GM21528 (cell line): Measurements from ENCODE around the gene PPM1E.
"Not testable (repeated sequence)": the region's sequence is repeated elsewhere in the genome, so short reads cannot be mapped to it uniquely, and the experiment has no call there.

Source experiments
- ATAC-seq: cut with Tn5 transposase; IDR thresholded peaks from one replicate; pipeline ENCODE4 v1.9.1; 2021; ENCODE audit warnings: mild to moderate bottlenecking, moderate library complexity; ENCODE audit not compliant: unreplicated experiment, low FRiP score

PPM1E gene

DNA sequence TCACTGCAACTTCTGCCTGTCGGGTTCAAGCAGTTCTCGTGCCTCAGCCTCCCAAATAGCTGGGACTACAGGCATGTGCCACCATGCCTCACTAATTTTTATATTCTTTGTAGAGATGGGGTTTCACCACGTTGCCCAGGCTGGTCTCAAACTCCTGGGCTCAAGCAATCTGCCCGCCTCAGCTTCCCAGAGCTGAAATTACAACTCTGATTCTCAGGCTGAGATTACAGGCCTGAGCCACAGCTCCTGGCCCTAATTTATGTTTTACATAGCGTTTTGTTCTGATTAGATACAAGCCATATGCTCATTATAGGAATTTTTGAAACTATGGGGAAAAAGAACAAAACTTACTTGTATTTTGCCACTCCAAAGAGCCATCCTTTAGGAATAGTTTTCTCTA is 22.8 kb downstream of the PPM1E start:
- ATAC-seq: not testable (repeated sequence)

DNA sequence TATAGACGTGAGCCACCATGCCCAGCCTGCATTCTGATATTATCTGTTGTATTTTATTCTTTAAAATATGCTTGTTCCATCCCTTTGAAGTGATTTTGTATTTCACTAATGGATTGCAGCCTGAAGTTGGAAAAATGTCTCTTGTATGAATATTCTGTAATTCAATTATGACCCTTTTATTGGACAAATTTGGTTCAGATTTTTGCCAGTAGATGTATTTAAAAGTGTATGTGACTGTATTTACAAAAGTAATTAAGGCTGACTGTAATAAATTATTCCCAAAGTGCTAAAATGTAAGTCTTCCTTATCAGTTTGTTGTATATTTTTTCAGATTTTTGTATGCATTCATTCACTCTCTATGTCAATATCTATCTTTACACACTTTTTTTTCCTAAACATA is 23.8 kb downstream of the PPM1E start:
- ATAC-seq: no peak

DNA sequence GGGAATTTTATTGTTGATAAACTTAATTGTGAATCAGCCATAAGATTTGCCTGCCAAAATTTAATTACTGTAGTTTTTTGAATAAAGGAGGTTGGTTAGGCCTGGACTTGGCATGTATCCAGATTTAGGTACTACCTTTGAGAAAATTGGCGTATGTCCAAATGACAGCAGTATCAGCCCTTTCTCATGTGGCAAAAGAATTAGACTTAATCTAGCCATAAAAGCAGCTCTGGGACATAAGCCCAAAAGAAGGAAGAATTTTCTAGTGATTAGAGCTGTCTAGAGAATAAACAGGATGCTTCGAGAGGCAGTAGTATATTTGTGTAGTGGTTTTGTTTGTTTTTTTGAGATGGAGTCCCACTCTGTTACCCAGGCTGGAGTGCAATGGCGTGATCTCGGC is 27.7 kb downstream of the PPM1E start:
- no peak for ATAC-seq

DNA sequence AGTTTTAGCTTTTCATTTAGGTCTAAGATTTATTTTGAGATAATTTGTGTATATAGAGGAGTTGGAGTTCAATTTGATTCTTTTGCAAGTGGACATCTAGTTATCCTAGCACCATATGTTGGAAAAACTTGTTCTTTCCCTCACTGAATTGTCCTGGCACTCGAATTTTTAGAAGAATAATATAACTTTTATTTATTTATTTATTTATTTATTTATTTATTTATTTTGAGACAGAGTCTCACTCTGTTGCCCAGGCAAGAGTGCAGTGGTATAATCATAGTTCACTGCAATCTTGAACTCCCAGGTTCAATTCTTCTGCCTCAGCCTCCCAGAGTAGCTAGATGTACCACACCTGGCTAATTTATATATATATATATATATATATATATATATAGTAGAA is 29.4 kb downstream of the PPM1E start:
- ATAC-seq: no peak

DNA sequence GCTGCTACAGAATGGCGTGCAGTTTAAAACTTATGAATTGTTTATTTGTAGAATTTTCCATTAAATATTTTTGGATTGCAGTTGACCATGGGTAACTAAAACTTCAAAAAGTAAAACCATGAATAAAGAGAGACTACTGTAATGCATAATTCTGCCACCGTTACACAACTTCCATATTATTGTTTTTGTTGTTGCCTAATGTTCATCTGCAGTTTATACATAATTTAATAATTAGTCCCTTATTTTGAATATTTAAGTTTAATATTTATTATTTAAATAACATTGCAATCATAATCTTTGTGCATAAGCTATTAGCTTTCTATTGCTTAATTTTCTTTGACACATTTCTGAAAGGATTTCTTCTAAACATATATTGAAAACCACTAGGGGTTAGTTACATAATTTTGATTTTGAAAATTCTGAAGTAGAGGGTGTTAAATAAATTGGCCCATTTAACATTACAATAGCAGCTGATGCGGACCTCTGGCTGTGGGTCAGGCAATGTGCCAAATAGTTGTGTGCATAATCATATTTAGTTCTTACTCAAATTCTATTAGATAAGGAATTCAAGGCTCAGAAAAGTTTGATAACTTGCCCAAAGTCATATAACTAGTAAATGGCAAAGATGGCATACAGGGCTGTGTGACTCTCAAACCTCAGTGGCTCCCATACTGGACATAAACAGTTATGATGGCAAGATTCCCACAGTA is 31.1 kb downstream of the PPM1E start:
- no peak for ATAC-seq

DNA sequence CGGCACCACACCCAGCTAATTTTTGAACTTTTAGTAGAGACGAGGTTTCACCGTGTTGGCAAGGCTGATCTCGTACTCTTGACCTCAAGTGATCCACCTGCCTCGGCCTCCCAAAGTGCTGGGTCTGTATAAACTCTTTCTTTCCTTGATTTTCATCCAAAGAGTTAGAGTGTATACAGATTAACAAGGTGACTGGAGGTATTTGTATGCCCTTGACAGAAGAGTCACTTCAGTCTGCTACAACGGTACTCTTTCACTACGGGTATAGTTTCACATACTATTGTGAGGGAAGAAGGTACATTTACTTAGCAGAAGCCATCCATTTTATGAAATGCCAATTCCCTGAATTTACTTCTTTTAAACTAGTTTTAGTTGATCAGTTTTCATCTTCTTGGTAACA is 32.5 kb downstream of the PPM1E start:
- ATAC-seq: no peak

DNA sequence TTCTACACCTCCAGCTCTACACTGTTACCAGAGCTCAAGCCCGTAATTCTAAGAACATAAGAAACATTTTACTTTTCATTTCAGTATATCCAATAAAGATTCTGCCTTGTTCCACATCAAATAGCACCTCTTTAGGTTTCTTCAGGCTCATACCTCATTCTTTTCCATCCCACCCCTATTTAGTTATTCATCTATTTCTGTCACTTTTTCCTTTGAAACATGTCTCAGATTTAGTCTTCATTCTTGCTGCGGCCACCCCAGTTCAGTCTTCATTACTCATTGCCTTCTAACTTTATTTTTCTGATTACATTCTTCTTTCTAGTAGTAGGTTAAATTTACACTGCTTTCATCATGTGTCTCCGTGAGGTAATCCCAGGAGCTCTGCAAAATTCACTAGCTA is 33.5 kb downstream of the PPM1E start:
- ATAC-seq: no peak

DNA sequence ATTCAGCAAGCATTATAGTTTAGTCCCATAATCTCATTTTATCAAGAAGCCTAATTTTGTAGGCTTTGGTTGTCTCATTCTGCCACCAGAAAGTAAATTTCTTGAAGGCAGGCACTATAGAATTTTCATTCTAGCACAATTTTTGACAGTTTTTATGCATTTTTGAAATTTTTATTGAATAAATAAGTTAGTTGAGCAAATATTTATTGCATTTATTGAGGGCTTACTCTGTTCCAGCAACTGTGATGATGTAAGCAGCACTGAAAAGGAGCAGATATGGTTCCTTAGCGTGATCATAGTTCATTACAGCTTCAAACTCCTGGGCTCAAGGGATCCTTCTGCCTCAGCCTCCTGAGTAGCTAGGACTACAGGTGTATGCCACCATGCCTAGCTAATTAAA is 34.2 kb downstream of the PPM1E start:
- no peak for ATAC-seq

DNA sequence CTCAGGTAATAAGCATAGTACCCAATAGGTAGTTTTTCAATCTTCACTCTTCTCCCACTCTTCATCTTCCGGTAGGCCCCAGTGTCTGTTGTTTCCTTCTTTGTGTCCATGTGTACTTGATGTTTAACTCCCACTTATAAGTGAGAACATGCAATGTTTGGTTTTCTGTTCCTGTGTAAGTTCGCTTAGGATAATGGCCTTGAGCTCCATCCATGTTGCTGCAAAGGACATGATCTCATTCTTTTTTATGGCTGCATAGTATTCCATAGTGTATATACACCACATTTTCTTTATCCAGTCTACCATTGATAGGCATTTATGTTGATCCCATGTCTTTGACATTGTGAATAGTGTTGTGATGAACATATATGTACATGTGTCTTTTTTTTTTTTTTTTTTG is 38.9 kb downstream of the PPM1E start:
- ATAC-seq: not testable (repeated sequence)

DNA sequence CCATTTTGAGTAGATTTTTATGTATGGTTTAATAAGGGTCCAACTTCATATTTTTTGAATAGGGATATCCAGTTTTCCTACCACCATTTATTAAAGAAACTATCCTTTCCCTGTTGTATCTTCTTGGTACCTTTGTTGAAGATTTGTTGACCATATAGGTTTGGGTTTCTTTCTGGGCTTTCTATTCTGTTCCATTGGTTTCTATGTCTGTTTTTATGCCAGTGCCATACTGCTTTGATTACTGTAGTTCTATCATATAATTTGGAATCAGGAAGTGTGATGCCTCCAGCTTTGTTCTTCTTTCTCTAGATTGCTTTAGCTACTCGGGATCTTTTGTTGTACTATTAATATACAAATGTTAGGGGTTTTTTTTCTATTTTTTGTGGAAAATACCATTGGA is 46.5 kb downstream of the PPM1E start:
- no peak for ATAC-seq

DNA sequence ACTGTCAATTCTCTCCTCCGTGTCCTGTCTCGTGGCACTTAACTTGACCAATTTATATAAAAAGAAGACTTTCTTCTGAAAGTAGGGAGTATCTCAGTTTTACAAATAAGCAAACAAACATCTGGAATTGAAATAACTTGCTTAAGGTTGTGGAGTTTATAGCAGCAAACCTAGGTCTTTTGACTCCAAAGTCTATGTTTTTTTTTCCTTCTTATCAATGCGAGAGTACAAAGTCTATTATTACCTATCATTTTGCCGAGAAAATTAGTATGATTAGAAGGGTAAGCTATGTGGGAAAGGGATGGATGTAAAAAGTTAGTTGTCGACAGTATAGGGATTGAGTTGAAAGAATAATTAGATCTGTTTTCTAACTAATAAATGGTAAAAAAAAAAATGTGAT is 50.4 kb downstream of the PPM1E start:
- no peak for ATAC-seq

DNA sequence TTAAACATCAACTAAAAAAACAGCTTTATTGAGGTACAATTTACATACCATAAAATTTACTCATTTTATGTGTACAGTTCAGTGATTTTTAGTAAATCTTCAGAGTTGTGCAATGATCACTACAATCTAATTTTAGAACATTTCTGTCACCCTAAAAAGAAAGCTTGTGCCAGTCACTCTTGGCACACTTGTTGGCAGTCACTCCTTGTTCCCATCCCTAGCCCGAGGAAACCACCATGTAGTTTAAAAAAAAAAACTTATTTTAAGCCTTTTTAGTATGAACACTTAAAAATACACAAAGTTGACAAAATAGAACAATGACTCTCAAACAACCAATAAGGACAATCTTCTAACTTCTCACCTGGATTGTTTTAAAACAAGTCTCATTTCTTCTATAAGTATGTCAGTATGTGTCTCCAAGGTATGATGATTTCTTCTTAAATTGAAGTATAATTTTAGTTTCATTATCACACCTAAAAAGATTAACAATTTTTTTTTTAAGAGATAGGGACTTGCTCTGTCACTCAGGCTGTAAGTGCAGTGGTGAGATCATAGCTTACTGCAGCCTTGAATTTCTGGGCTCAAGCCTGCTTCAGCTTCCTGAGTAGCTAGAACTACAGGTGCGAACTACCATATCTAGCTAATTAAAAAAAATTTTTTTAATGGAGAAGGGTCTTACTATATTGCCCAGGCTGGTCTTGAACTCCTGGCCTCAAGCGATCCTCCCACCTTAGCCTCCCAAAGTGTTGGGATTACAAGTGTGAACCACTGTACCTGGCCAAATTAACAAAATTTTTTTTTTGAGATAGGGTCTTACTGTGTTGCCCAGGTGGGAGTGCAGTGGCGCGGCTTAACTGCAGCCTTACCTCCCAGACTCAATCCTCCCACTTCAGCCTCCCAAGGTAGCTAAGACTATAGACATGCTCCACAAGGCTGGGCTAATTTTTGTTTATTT is 53.2 kb downstream of the PPM1E start:
- ATAC-seq: no peak

DNA sequence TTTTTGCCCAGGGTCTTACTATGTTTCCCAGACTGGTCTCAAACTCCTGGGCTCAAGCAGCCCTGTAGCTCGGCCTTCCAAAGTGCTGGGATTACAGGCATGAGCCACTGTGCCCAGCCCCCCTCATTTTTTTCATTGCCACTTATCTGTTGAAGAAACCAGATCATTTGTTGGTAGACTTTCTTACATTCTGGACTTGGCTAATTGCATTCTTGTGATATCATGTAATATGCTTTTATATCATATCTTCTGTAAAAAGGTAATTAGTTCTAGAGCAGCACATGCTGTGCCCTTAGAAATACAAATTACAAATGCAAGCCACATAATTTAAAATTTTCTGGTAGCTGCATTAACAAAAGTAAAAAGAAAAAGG is 53.9 kb downstream of the PPM1E start:
- no peak for ATAC-seq

DNA sequence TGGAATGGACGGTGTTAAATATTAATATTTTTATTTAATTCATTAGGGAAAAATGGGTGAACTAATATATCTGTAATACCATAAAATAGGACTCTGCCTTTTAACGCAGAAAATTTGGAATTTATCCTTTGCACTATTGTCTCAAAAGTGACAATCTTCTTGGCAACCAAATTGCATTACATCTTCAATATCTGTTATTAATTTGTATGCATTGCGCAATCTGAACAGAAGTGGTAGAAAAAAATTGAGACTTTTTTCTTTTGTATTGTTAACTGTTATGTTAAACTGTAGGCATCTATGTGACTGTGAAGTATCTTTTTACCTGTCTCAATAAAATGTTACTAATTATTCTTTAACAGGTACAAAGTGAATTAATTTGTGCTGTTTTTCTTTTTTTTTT is 55.6 kb downstream of the PPM1E start:
- ATAC-seq: no peak

DNA sequence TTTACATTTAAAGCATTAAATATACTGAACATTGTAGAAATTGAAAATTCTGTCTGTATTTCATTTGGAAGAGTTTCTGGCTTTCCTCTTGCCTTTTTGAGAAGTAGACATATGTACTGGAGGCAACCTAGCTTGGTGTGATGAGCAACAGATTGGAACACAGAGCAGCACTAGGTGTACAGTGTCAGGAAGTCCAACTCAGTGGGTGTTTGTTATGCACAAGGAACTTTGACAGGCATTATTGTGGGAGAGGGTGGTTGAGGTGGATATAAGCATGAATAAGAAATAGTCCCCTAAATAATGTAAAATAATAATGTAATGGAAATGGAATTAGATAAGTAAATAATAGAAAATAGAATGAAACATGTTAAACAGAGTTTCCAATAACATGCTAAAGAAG is 58.1 kb downstream of the PPM1E start:
- no peak for ATAC-seq

DNA sequence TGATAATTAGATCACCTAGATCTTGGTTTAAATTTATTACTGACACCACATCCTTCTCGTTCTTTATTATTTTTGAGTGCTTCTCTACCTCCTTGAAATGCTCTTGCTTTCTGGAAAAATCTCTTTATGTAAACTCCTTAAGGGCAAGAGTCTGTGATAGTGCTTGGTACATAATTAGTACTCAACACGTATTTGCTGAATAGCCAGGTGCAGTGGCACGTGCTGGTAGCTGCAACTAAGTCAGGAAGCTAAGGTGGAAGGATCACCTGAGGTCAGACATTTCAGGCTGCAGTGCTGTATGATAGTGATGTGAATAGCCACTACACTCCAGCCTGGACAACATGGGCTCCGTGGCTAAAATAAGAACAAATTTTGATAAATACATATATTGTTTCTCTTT is 63.0 kb downstream of the PPM1E start:
- no peak for ATAC-seq

DNA sequence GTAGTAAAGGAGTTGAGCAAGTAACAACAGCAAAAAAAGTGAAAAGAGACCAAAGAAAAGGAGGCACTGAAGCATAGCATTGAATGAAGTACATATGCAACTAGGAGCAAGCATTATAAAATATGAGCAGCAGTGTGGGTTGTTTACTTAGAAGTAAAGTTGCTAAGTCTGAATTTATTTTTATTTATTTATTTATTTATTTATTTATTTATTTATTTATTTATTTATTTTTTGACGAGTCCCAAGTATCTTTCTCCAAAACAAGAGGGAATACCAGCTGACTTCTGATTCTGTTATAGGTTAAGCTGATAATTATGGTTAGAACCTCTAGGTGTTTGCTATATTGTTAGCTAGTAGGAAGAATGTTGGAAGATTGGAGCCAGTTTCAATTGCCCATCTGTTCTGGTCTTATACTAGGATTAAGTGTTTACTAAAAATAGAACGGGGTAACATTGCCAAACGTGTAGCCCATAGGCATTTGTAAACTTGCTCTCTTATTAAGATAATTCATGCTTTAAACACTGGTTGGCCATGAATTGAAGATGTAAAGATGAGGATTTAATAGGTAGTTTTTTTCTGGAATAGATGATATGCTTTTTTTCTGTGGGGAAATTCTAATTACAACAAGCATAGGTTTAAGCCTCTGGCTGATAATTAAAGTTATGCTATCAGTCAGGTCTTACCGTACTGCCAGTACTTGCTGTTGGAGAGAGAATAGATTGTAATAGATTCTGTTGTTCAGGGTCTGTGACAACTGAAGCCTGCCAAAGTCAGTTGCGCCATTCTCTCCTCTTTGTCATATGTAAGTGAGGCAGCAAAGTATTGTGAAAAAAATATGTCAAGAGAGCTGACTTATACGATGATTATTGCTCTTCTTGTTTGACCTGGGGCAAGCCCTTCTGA is 66.7 kb downstream of the PPM1E start:
- ATAC-seq: no peak

DNA sequence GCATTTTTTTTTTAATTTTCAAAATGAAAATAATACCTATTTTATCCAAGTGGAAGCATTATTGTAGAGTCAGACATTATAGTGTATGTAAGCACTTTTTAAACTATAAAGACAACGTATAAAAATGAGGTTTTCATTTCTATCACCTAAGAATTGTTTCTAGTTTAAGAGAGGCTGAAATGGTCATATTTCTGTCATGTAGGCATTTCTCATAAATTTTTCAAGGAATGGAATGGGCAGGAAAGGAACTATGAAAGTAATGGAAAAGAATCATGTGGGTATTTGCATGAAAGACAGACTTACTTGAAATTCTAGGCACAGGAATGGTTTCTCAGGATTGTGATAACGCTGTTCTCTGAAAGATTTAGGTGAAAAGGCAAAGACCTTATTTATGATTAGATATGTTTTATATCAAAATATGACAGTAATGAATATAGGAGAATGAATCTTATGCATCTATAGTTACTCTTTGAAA is 67.4 kb downstream of the PPM1E start:
- no peak for ATAC-seq

DNA sequence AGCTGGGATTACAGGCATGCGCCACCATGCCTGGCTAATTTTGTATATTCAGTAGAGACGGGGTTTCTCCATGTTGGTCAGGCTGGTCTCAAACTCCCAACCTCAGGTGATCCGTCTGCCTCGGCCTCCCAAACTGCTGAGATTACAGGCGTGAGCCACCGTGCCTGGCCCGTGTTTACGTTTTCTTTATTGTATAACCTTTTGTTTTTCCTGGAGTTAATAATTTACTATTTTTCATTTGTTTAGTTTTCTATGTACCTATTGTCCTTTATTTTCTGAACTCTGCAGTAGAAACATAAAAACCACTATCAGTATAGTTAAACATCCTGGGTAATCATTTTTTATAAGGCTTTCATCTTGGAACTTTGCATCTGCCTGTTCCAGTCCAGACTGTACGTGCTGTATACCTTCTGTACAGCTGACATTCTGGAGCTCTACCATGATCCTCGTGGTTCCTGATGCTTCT is 73.6 kb downstream of the PPM1E start:
- no peak for ATAC-seq

DNA sequence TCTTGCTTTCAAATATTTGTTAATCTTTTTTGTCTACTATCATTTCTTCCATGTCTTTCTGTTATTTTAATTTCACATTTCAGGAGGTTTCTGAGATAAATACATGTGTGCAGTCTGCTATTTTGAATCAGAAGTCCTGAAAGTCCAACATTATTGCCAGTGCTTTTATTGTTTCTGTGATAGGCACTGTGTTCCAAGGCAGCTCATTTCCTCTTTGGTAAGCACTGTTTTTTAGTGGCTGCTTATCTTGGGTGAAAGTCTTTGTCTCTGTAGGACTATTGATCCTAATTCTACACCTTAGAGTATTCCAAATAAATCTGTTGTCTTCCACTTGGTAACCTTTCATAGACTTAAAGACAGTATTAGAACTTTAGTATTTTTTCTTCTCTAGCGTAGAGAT is 76.1 kb downstream of the PPM1E start:
- no peak for ATAC-seq

DNA sequence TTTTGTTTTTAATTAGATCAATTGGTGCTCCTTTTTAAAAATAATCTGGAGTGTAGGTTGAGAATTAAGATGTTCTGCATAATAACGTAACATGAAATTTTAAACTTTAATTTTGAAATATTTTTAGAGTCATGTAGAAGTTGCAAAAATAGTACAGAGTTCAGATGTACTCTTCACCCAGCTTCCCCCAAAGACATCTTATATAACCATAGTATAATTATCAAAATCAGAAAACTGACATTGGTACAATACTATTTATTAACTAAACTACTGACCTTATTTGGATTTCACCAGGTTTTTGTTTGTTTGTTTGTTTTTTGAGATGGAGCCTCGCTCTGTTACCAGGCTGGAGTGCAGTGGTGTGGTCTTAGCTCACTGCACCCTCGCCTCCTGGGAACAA is 76.9 kb downstream of the PPM1E start:
- no peak for ATAC-seq
